Measurements from ENCODE around the gene ABLIM2.

ABLIM2 gene

DNA sequence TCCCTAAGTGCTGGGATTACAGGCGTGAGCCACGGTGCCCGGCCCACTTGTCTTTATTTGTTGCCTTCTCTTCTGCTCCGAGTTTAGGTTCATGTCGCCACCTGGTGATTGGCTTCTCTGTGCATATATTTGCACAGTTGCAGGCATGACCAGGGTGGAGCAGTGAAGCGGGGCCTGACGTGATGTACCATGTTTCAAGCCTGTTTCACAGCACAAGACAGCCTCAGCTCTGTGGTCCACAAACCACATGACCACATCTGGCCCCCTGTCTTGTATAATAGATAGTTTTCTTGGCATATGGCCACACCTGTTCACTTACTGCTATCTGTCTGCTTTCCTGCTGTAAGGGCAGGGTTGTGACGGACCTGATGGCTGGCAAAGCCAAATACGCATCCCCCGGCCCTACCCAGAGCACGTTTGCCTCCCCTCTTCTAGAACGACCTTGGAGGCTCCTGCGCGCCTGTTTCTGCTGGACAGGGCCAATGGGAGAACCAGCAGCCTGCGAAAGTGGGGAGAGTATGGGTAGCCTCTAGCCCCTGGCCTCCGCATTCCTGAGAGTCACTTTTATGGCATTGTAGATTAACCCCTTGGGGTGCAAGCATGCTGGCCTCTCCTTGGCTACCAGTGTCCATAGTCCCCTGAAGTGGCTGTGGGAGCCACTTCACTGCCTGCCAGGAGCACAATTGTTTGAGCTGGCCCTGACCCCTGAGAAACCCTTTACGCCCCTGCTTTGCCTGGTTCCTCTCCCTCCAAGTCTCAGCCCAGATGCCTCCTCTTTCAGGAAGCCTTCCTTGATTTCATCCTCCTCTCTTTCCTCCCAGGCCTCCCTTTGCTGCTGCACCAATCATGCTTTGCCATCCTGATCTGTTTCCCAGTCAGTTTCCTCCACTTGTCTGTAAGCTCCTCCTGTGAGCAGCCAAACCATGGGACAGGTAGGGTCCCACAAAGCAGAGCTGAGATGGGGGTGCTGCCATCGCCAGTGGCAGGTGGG lies 34.4 kb upstream of the ABLIM2 start:
- DNase-seq, result peak; percentile 55 to 60 (median 57)

DNA sequence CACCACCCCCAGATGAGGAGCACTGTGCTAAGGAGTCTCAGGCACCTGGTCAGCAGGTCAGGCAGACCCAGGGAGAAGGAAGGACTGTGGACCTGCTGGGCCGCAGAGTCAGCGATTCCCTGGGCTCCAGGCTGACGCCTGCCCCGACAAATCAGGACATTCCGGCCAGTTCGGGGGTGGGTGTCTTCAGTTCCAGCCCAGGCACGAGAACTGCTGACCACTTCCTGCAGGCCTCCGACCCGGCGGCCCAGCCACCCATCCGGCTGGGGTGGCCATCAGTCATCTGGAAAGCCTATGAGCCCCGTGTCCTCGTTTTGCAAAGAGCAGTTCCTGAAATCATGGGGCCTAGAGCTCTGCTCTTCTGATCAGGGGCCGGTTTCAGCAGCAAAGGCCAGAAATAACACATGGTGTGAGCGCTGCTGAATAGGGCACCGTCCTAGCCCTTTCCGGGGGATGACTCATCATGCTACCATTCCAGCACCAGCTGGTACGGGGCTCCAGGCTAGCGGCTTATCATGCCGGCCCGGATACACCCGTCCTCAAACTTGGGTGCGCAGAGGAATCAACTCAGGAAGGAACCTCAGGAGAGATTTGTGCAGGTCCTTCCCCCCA lies 32.6 kb upstream of the ABLIM2 start:
- DNase-seq, result peak; percentile 92 to 96 (median 93)

DNA sequence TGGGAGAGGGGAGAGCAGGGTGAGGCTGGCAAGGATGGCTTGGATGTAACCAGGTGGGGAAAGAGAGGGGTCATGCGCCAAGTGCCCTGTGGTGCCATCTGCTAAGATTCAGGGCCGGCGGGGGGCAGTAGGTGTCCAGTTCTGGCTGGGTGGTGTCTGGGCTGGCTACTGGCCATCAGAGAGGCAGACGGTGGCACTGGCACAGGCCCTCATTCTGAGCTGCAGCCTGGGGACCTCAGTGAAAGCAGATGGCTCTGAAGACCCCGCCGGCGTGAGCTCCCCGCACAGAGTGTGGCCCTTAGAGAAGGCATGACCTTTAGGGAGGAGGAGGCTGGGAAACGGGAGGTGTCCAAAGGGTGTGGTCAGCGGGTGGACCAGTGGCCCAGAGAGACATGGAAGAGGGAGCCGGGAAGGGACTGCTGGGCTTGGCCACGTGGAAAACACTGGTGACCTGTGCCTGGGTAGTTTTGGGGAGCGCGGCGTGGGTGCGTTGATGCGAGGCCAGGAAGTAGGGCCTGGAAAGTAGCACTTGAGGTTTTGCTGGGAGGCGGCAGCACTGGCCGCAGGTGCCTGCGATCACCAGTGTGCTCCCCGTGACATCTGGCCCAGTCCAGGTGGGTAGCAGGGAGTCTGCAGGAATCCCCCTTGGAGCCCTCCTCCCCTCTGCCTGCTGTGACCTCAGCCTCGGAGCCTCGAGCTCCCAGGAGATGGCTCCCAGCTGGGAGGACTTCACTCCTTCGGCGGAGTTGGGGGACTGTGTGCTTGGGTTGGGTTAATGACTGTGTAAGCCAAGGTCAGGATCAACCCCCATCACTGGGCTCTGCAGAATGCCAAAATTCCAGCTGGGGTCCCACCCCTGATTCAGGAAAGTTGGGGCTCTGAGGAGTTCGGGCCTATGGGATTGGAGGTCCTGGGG lies 31.2 kb upstream of the ABLIM2 start:
- no peak for DNase-seq

DNA sequence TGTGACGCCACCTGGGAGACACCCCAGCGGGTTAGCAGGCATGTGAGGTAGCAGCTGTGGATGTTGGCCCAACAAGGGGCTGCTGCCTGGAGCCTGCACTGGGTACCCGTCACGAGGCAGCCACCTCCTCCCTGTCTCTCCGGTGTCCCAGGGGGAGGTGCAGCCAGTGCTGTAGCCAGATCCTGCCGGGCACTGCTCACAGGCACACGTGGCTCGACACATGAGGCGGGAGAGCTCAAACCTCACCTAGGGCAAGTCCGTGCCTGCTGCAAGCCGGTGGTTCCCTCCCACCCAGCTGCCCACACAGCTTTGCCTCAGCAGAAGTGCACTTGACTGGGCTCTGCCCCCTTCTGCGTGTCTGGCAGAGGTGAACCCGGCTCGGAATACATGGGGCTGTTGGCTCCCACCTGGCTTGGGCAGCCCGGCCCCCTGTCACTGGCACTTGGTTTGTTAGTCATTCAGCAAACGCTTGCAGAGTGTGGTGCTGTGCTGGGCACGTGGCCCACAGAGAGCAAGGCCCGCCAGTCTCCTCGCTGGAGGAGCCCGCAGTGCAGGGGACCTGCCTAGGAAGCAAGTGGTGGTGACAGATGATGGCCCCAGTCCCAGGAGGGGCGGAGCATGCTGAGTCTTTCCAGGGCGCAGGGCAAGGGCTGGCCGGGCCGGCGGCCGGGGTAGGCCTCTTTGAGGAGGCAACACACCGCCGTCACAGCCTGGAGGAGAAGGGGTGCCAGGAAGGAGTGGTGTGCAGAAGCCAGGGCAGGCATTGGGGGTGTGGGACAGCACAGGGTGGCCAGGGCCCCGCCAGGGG lies 30.3 kb upstream of the ABLIM2 start:
- DNase-seq, result no peak

DNA sequence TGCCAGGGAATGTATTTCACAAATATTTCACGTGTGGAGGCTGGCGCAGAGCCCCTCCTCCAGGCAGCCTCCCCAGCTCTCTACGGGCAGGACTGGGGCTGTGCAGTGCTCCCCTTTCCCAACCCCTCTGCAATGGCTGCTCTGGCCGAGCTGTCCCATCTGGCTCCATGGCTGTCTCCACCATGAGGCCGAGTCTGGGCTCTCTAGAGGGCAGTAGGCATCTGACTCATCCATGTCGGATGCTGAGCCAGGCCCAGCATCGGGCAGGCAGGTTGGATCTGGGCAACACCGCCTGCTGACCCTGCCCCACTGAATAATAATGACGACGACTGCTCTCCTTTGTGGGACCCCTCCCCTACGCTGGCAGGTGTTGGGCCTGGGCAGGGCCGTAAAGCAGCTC lies 29.5 kb upstream of the ABLIM2 start:
- DNase-seq, result peak in 1 of 3 donors; percentile 36

DNA sequence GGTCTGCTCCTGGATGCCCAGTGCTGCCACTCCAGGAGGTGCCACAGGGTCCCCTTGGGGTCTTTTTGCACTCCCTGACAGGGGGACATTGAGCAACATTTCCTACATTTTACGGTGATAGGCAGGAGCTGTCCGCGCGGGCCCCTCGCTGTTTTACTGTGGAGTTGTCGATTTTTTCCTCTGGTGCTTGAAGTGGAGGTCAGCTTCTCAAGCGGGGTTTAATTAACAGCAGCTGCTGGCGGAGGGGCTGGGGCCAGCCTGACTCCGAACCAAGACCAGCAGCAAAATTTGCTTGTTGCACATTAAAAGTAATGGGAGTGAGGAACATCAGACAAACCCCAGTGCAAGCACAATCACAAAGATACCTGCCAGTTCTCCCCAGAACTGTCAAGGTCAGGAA lies 27.3 kb upstream of the ABLIM2 start:
- no peak for DNase-seq

DNA sequence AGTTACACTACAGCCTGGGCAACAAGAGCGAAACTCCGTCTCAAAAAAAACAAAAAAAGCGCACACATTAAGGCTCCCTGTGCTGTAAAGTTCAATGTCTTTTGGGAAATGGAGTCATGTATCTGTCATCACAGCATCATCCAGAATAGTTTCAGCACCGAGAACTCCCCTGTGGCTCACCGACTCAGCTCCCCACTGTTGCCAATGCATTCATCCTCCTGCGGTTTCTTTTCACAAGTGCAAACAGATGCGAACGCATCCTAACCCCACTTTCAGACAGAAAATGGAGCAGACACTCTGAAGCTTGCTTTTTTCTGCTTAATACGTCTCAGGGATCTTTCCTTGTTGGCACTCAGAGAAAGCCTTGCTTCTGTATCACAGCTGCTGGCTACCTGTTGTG lies 26.7 kb upstream of the ABLIM2 start:
- peak in 1 of 3 donors; percentile 50 for DNase-seq

DNA sequence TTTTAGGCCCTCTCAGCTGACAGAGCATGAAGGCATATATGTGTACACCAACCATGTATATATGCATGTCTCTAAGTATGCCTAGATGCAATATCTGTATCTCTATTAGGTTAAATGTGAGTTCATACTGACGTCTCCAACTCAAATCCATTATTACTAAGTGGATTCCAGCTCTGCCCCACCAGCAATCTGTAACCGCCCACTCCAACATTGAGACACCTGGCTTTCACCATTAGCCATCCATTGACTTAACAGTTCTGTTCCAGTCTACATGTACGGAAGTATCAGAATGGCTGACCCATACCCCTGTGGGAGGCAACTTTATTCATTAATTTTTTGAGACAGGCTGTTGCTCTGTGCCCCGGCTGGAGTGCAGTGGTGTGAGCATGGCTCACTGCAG lies 25.4 kb upstream of the ABLIM2 start:
- DNase-seq, result no peak

DNA sequence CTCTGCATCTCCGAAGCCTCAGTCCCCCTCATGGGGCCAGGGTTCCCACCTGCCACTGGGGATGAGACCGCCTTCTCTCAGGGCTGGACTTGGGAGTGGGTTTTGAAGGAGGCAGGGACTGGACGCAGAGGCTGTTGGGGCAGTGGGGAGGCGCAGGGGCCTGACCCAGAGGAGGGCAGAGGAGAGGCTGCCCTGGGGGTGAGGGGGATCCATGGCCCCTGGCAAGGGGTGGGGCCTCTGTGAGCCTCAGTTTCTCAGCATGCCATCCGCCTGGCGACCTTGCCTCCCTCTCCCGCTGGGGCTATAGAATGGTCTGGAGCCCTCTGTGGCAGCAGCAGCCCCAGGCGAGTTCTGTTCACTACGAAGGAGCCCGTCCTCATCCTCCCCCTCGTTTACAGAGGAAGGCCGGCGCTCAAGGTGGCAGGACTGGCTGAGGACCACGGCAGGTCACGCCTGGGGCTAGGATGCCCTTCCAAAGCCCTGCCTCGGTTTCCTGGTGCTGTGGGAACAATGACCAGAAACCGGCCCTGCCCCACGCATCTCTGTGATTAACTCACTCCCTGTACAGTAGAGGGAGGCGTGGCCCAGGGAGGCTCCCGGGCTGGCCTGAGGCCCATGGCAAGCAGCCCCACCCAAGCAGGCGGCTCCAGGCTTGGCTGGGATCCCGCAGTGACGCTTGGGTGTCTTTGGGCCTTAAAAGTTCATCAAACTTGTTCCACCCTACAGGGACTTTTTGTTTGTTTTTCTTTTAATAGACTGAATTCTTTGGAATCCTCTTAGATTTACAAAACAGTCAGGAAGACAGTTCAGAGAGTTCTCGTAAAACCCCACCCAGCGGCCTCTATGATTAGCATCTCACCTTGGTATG lies 24.5 kb upstream of the ABLIM2 start:
- no peak for DNase-seq

DNA sequence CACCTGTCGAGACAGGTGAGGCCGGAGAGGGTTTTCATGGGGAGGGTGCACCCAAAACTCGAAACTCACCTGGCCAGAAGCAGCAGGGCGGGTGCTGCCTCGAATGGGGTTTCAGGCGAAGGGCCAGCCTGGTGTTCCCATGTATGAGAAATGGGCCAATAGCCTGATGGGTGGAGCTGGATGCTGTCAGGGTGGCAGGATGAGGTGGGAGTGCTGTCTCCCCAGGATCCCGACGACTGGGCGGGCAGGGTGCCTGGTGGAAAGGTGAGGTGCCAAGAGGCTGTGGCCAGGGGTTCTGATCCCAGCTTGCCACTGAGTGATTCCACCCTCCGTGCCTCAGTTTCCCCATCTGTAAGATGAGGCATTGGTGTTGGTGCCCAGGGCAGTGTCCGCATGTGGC lies 23.7 kb upstream of the ABLIM2 start:
- DNase-seq, result no peak

DNA sequence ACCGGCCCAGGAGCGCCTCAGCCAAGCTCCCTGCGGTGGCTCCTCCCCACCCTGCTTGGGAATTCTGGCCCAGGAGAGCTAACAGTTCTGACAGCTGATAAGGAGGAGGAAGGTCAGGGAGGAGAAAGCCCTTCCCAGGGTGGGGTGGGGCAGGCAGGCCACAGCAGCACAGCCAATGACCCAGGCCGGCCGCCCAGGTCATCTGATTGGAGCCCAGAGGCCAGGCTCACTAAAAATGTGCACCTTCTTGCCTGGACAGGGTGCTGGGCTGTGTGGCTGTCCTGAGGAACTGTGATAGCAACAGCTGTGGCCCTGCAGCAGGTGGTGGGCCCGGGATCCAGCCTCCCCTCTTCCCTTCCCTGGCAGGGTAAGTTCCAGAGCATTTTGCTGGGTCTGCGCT lies 23.2 kb upstream of the ABLIM2 start:
- no peak for DNase-seq

DNA sequence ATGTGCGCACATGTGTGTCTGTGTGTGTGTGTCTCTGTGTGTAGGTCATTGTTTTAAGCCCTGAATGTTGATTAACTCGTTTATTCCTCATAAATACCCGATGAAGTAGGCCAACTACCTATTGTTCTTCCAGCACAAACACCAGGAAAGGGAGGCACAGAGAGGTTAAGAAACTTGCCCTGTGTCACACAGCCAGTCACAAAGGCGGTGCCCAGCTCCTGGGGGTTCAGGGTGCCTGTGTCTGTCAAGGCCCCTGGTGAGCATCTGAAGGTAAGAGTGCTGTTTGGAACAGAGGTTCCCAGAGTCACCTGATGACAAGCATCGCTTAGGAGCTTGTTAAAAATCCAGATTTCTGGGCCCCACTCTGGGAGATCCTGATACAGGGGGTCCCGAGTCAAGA lies 22.5 kb upstream of the ABLIM2 start:
- DNase-seq, result no peak

DNA sequence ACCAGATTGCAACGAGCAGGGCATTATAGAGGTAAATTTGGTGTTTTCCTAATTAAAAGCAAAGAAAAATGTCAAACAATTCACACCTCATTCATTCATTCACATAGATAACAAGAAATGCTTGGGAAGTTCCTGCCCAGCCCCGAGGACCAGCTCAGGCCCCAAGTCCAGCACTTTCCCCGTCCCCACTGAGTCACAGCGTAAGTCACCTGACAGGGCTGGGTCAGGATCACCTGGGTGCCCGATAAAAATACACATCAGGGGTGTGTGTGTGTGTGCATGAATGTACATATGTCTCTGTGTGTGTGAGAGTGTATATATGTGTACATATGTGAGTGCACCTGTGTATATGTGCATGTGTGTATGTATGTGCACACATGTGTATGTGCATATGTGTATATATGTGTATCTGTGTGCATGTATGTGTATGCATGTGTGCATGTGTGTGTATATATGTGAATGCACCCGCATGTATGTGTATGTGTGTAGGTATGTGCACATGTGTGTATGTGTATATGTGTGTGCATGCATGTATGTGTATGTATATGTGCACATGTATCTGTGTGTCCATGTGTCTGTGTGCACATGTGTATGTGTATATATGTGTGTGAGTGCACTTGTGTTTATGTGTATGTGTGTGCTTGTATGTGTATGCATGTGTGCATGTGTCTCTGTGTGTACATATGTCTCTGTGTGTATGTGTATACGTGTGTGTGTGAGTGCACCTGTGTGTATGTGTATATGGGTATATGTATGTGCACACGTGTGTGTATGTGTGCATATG lies 21.9 kb upstream of the ABLIM2 start:
- no peak for DNase-seq

DNA sequence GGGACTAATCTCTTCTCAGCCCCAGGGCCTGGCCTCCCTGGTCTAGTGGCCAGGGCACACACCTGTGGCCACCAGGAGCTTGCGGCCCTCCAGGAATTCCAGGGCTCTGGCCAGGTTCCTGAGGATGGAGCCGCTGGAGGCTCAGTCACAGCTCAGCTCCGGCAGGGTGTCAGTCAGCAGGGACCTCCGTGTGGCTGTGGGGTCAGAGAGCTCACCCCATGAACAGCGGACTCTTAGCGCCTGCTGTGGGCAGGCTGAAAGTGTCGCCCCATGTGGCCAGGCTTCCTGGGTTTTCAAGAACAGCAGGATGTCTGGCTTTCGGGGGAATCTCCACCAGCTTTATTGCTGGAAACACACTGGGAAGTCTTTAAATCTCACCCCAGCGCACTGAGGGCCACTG lies 21.2 kb upstream of the ABLIM2 start:
- no peak for DNase-seq

DNA sequence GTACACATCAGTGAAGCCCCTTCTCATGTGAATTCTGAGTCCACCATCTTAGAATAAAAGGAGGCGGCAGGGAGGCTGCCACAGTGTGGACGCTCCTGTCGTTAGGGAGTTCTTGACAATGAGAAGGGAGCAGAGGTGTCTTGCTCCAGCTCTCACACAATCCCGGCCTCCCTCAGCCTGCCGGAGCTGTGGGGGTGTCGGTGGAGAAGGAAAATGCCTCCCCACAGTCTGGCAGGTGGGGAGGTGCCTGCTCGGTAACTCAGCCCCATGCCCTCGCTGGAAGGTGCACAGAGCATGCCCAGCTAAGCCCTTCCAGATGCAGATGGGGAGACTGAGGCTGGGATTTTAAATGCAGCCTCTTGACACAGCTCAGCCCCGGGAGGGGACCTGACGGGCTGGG lies 20.5 kb upstream of the ABLIM2 start:
- no peak for DNase-seq

DNA sequence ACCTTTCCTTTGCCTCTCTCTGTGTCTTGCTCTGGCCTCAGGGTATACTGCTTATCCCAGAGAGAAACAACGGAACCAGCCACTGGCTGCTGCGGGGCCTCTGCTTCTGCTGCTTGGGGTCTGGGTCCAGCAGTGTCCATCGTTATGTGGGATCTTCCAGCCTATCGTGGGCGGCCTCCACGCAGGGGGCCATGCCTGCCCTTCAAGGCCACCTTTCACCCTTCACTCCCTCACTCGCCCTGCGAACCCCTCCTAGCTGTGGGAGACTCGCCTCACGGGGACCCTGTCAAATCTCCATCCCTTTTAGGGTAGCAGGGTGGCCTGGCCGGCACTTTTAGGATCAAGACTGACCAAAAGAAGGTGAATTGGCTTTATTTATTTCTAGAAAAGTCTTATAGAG lies 19.3 kb upstream of the ABLIM2 start:
- no peak for DNase-seq

DNA sequence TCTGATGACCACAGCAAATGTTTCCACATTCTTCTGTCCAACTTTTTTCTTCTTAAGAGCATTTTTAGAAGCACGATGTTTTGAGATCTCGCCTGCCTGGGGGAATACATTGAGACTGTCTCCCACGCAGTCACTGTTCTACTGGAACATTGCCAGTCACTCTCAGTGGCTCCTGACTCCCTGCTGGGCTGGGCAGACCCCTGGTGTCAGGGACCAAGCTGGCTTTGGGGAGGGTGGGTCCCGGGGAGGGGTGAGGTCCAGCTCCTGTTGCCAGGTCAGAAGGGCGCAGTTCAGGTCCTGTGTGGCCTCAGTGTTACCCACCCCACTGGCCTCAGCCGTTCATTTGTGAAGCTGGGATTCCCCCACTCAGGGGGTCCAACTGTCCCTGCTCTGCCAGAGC lies 18.9 kb upstream of the ABLIM2 start:
- DNase-seq, result no peak

DNA sequence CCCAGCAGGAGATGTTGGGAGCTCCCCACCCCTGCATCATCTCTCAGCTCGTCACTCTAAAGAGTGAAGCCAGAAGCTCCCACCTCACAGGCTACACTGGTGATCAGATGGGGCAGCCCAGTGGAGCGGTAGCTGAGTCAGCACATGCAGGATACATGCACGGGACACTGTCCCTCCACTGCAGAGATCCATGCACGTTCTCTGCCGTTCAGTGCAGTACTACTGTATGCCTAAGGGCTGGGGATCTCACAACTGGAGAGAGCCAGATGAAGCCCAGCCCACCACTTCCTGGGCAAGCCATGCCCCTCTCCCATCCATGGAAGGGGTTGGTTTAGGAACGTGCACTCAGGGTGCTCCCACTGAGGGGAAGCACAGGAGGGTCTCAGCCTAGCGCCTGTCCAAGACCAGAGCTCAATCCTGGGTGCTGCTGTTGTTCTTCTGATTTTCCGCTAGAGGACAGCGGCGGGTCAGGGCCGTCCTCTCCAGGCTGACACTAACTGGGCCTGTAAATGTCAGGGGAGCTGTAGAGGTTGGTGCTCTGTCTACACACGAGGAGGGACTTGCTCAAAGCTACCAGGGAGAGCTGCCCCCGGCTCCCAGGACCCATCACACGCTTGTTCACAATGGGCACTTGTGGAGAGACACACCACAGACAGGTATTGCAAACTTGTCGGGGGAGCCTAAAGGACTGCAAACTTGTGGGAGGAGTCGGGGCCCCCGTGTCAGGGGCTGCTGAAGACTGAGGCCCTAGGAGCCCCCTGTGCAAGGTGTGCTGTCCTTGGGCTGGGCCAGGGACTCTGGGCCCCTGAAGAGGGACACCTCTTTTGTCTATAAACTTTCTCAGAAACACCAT lies 18.2 kb upstream of the ABLIM2 start:
- peak; percentile 74 to 77 (median 75) for DNase-seq

DNA sequence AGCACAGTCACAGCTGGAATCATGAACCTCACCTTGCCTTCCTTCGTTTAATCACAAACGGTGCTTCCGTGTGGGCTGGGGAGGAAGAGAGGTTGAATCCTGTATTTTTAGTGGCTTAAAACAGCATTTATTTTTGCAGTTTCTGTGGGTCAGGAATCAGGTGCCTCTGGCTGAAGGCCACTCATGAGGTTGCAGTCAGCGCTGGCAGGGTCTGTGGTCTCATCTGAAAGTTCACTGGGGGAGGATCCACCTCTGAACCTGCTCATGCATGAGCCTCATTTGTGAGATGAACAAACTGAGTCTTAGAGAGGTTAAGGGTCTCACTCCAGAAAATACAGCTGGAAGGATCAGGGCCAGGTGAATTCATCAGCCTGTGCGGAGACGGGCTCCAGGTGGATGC lies 17.1 kb upstream of the ABLIM2 start:
- no peak for DNase-seq

DNA sequence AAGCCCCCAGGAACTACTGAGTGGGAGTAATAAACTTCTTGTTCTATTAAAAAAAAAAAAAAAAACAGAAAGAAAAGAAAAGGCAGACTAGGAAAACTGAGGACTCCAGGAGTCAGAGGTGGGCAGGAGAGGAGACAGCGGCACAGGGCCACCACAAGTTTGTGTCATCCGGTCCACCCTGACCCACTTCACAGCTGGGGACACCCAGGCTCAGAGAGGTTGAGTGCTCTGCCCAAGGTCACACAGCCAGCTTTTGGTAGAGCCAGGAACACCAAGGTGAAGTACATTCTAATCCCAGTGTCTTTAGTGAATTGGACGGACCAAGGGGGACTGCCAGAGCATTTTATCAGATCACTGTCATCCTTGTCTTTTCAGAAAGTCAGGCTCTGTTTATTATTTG lies 16.4 kb upstream of the ABLIM2 start:
- no peak for DNase-seq
